Loucy (cell line): ENCODE measurements around the gene VASN.

Source experiments
- EZH2phosphoT487 ChIP-seq: fragments of 200-600 bp; IDR thresholded peaks from 2 replicates; pipeline ENCODE4 v1.6.1; 2018; ENCODE audit warnings: antibody characterized with exemption, mild to moderate bottlenecking, moderate library complexity, borderline replicate concordance
- TF ChIP-seq, protein P1 (sequence below): fragments of 200-600 bp; sonication (generic); conservative IDR thresholded peaks from 2 replicates; pipeline ENCODE4 v1.5.1; 2014; ENCODE audit warnings: mild to moderate bottlenecking, antibody characterized with exemption, low read length

DNA sequence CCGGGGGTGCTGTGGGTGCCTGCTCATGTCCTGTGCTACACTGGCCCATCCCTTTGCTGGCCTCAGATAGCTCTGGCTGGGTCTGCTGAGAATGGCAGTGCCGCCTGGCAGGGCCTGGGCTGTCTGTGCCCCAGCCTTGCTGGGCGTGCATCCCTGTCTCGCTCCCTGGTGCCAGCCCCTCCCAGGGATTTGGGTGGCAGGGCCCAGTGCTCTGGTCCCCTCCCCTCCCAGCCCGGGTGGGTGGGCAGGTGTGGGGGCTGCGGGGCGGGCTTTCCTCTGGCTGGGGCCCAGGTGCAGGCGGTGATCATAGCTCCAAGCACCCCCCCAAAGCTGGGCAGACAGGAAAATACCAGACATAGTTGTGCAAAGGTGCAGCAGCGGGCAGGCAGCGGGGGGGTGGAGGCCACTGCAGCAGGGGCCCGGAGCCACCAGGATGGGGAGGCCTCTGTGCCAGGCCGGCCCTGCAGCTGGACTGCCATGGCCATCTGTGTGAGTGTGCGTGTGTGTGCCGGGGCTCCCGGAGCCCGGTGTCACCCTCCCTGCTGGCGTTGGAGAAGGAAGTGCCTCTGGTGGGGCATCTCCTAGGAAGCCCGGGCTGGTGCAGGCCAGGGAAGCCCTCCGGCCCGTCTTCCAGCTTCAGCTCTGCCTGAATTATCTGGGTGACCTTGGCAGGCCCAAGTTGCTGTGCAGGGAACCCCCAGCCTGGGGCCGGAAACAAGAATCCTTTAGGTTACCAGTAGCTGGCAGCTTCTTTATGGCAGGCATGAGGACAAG, 48.4 kb upstream of the VASN start:
- TF ChIP-seq, protein P1, sequence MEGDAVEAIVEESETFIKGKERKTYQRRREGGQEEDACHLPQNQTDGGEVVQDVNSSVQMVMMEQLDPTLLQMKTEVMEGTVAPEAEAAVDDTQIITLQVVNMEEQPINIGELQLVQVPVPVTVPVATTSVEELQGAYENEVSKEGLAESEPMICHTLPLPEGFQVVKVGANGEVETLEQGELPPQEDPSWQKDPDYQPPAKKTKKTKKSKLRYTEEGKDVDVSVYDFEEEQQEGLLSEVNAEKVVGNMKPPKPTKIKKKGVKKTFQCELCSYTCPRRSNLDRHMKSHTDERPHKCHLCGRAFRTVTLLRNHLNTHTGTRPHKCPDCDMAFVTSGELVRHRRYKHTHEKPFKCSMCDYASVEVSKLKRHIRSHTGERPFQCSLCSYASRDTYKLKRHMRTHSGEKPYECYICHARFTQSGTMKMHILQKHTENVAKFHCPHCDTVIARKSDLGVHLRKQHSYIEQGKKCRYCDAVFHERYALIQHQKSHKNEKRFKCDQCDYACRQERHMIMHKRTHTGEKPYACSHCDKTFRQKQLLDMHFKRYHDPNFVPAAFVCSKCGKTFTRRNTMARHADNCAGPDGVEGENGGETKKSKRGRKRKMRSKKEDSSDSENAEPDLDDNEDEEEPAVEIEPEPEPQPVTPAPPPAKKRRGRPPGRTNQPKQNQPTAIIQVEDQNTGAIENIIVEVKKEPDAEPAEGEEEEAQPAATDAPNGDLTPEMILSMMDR: no peak
- no peak for TF ChIP-seq EZH2phosphoT487
